BJ (cell line): ENCODE measurements around the gene DENND5B. TPM values are rescaled to one million over a fixed set of nuclear protein-coding genes. Genes with fewer than 3 reads are reported as not detected.

Experiments used
- CTCF ChIA-PET: fragments of 350-600 bp; formaldehyde crosslinking; extraction: SDS; loops from one replicate; lab custom pipeline; 2021; ENCODE audit warnings: antibody characterized with exemption, inconsistent platforms; lab: Yijun Ruan, JAX
- POLR2A ChIA-PET: fragments of 300-600 bp; sonication (Branson Sonifier 250); formaldehyde crosslinking; extraction: SDS; loops from one replicate; lab custom pipeline; 2021; ENCODE audit warnings: antibody characterized with exemption; lab: Charles Lee
- DNase-seq: peaks from one replicate; pipeline ENCODE4 v3.0.0-alpha.2; 2011; ENCODE audit warnings: low read depth
- H3K27me3 ChIP-seq: 2 replicates; pipeline ENCODE4 v1.6.0; 2011; ENCODE audit warnings: low read length; ENCODE audit not compliant: control insufficient read depth, insufficient read depth
- H3K36me3 ChIP-seq: 2 replicates; pipeline ENCODE4 v1.5.1; 2011; ENCODE audit warnings: low read length; ENCODE audit not compliant: control insufficient read depth, insufficient read depth
- H3K4me3 ChIP-seq: 2 replicates; pipeline ENCODE4 v1.5.1; 2011; ENCODE audit warnings: low read depth, mild to moderate bottlenecking, control low read depth, low read length
- polyA plus RNA-seq: library from polyadenylated mRNA; depleted of rRNA; stranded (reverse); fragments of >200 nt; gene quantifications from 2 replicates; pipeline ENCODE4 v1.2.3, GENCODE V29; 2011
- TF ChIP-seq, protein P1 (sequence below): IDR thresholded peaks from 2 replicates; pipeline ENCODE4 v1.5.1; 2011; ENCODE audit warnings: low read depth, mild to moderate bottlenecking, control low read depth, inconsistent platforms, low read length, moderate library complexity; ENCODE audit not compliant: insufficient read depth

The DENND5B gene
- polyA plus RNA-seq, 1 experiment: 5.4 TPM

DNA sequence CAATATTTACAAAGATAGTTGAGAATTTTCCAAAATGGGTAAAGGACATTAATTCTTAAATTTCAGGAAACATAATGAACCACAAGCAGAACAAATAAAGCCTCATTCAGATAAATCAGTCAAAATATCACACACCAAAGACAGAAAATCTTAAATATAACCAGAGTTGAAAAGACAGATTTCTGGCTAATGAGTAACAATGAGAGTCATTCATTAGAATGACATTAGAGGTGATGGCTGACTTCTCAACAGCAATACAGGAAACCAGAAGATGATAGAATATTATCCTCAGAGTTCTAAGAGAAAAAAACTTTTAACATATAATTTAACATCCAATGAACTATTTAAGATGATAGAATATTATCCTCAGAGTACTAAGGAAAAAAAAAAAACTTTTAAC is 124.2 kb downstream of the DENND5B start:
- Histone ChIP-seq H3K4me3 (no peak overlapping the region), H3K36me3 (no peaks in the 10 kb centered on the region), H3K27me3 (no peaks in the 10 kb centered on the region)
- DNase-seq: no peak
- POLR2A ChIA-PET: no interaction called here
- CTCF ChIA-PET: no interaction called here
- TF ChIP-seq, protein P1, sequence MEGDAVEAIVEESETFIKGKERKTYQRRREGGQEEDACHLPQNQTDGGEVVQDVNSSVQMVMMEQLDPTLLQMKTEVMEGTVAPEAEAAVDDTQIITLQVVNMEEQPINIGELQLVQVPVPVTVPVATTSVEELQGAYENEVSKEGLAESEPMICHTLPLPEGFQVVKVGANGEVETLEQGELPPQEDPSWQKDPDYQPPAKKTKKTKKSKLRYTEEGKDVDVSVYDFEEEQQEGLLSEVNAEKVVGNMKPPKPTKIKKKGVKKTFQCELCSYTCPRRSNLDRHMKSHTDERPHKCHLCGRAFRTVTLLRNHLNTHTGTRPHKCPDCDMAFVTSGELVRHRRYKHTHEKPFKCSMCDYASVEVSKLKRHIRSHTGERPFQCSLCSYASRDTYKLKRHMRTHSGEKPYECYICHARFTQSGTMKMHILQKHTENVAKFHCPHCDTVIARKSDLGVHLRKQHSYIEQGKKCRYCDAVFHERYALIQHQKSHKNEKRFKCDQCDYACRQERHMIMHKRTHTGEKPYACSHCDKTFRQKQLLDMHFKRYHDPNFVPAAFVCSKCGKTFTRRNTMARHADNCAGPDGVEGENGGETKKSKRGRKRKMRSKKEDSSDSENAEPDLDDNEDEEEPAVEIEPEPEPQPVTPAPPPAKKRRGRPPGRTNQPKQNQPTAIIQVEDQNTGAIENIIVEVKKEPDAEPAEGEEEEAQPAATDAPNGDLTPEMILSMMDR: no peak

- ChIA-PET POLR2A (no interaction called here), CTCF (no interaction called here)
- no peaks in the 10 kb centered on the region for H3K36me3 ChIP-seq
- DNase-seq: no peak
- no peak overlapping the region for H3K4me3 ChIP-seq
- TF ChIP-seq, protein P1: no peak
- no peaks in the 10 kb centered on the region for H3K27me3 ChIP-seq
Measured at GRCh38 chr12:31465002-31465401, 125.9 kb downstream of the DENND5B start.

- H3K4me3 ChIP-seq: no peak overlapping the region
- TF ChIP-seq, protein P1: no peak
- no peak for DNase-seq
- ChIA-PET POLR2A (no interaction called here), CTCF (no interaction called here)
- H3K36me3 ChIP-seq: no peaks in the 10 kb centered on the region
- H3K27me3 ChIP-seq: no peaks in the 10 kb centered on the region
Measured at GRCh38 chr12:31460024-31460423, 130.9 kb downstream of the DENND5B start.

DNA sequence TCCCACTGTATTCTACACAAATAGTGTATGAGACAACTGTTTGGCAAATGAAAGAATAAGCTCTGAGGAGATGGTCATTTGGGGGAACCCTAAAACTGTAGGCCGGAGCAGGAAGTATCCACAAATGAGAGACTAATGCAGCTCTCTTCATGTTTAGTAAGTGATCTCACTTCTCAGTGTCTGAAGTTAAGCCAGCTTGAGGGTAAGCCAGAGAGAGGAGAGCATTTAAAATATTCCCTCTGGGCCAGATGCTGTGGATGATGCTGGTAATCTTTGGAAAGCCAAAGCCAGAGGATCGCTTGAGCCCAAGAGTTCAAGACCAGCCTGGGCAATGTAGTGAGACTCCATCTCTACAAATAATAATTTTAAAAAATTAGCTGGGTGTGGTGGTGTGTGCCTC is 134.4 kb downstream of the DENND5B start:
- no peaks in the 10 kb centered on the region for H3K27me3 ChIP-seq
- H3K4me3 ChIP-seq: no peak overlapping the region
- POLR2A ChIA-PET: no interaction called here
- CTCF ChIA-PET: interaction anchor here (1.1 kb wide), 1 partner anchor 18 kb away, joined by 4 read pairs; no protein-coding TSS in a partner anchor
- TF ChIP-seq, protein P1: no peak
- no peak for DNase-seq
- H3K36me3 ChIP-seq: no peaks in the 10 kb centered on the region

DNA sequence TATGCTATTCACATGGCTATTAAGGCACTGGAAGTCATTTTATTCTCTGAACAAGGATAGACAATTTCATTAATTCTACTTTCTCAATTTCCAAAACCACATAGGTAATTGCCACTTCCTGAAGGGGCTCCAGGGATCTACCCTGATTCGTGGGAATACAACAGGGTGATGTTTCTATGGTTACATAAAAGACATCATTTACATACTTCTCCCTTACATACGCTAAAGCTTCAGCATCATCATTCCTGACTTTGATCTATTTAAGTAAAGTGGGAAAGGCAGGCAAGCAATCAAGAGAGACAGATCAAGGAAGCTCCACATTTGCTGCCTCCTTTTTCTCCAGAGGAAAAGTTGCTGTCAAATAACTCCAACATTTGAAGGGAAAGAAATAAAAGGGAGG is 146.2 kb downstream of the DENND5B start:
- H3K4me3 ChIP-seq: no peak overlapping the region
- ChIA-PET POLR2A (no interaction called here), CTCF (interaction anchor here (1.1 kb wide), 1 partner anchor 10 kb away, joined by 5 read pairs; no protein-coding TSS in a partner anchor)
- no peaks in the 10 kb centered on the region for H3K27me3 ChIP-seq
- H3K36me3 ChIP-seq: no peaks in the 10 kb centered on the region
- DNase-seq: no peak
- TF ChIP-seq, protein P1: no peak
